Peyer's patch (tissue), 4 donors: ENCODE results near the gene IFIT5. TPM values are rescaled to one million over a fixed set of nuclear protein-coding genes. Genes with fewer than 3 reads are reported as not detected.
"Not testable (repeated sequence)": the region's sequence is repeated elsewhere in the genome, so short reads cannot be mapped to it uniquely, and the experiment has no call there.

ENCODE experiments used
- DNase-seq, 3 donors: peaks; one replicate each; pipeline ENCODE4 v3.0.0-alpha.2; 2017 to 2019
- H3K27ac ChIP-seq, 4 donors: fragments of 200-600 bp; sonication (generic); one replicate each; pipeline ENCODE4 v1.5.1; 2016 to 2019
- H3K27me3 ChIP-seq, 2 donors: fragments of 200-600 bp; sonication (generic); one replicate each; pipeline ENCODE4 v1.5.1; 2019
- H3K36me3 ChIP-seq, 3 donors: fragments of 200-600 bp; sonication (generic); one replicate each; pipeline ENCODE4 v1.5.1; 2016 to 2019
- H3K4me1 ChIP-seq, 4 donors: fragments of 200-600 bp; sonication (generic); one replicate each; pipeline ENCODE4 v1.5.1; 2016 to 2019
- H3K4me3 ChIP-seq, 4 donors: fragments of 200-600 bp; sonication (generic); 1 replicate in 3 of 4; 2 replicates in 1 of 4; pipeline ENCODE4 v1.5.1; 2016 to 2019; ENCODE audit warnings: mild to moderate bottlenecking in 1 of 4
- H3K9me3 ChIP-seq, 4 donors: fragments of 200-600 bp; sonication (generic); one replicate each; pipeline ENCODE4 v1.5.1; 2016 to 2019; ENCODE audit warnings: mild to moderate bottlenecking in 1 of 4
- POLR2A ChIP-seq, 2 donors: fragments of 450-650 bp; IDR thresholded peaks; one replicate each; pipeline ENCODE4 v1.5.1; 2017; ENCODE audit warnings: antibody characterized with exemption in 2 of 2, mild to moderate bottlenecking in 2 of 2, moderate library complexity in 2 of 2
- total RNA-seq, 4 donors: library from RNA; depleted of rRNA; stranded (reverse); fragments of >200 nt; gene quantifications; one replicate each; pipeline ENCODE4 v1.1.0, GENCODE V29; 2016
- TF ChIP-seq, protein P1 (sequence below), 6 experiments: fragments of 450-650 bp in 4 of 6; fragments of 200-600 bp in 2 of 6; sonication (generic) in 1 of 6; IDR thresholded peaks; one replicate each; pipeline ENCODE4 v1.5.1; 2017 to 2019; ENCODE audit warnings: antibody characterized with exemption in 6 of 6, mild to moderate bottlenecking in 3 of 6, moderate library complexity in 1 of 6

Gene IFIT5
- total RNA-seq, 4 donors from 2014 or later, result 7.2 to 15.6 (median 12.6) TPM

DNA sequence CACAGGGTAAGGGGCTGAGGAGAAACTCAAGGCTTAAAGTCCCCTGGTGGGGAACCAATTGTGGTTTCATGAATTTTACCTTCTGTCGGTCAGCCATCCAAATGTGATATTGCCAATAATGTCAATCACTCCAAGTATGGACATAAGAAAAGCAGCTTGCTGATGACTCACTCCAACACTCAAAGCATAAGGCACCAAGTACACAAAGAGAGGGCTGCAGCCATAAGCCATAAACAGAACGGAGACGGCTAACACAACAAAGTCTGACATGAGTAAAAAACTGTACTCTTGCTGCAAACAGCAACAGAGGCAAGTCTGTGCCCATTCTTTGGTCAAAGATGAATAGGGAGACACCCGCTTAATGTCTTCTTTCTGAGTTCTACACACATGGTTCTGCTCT, 24.2 kb downstream of the IFIT5 start:
- DNase-seq, result no peak
- Histone ChIP-seq H3K27me3 (no peaks in the 10 kb centered on the region), H3K9me3 (no peaks in the 10 kb centered on the region), H3K36me3 (no peaks in the 10 kb centered on the region), H3K4me3 (no peak overlapping the region), H3K27ac (no peak overlapping the region), H3K4me1 (no peaks in the 10 kb centered on the region)
- TF ChIP-seq, protein P1, sequence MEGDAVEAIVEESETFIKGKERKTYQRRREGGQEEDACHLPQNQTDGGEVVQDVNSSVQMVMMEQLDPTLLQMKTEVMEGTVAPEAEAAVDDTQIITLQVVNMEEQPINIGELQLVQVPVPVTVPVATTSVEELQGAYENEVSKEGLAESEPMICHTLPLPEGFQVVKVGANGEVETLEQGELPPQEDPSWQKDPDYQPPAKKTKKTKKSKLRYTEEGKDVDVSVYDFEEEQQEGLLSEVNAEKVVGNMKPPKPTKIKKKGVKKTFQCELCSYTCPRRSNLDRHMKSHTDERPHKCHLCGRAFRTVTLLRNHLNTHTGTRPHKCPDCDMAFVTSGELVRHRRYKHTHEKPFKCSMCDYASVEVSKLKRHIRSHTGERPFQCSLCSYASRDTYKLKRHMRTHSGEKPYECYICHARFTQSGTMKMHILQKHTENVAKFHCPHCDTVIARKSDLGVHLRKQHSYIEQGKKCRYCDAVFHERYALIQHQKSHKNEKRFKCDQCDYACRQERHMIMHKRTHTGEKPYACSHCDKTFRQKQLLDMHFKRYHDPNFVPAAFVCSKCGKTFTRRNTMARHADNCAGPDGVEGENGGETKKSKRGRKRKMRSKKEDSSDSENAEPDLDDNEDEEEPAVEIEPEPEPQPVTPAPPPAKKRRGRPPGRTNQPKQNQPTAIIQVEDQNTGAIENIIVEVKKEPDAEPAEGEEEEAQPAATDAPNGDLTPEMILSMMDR (IDR thresholded peaks at IDR 0.05), result no peak
- no peak for TF ChIP-seq POLR2A (IDR thresholded peaks at IDR 0.05)

DNA sequence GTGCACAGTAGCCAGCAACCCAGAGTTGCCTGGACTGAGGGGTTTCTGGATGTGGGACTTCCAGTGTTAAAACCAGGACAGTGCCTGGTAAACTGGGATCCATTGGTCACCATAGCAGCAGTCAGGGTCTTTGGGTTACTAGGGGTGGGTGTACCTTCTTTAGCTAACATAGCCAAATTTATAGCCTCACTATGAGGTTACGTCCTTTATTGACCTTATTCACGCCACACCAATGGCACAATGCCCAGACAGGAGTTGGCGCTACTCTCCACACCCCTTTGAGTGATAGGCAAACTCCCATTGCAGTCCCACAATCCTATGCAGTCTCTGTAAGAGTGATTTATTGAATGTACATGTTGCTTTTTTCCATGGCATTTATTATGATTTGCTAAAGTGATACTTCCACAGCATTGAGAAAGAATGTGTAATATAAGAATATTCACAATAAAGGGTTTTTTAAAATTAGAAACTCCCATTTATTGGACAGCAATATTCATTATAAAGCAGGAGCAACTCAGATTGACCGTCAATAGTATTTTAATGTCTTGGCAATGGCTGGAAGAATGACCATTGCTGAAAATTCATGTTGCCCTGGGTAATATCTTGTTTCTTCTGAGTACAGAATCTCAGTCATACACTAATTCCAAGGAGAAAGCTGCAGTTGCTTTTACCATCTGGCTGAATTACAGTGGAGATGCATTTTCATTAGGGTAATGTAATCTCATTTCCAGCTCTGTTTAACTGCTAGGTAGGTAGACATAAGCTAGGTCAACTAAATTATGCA, 26.1 kb downstream of the IFIT5 start:
- Histone ChIP-seq H3K9me3 (no peaks in the 10 kb centered on the region), H3K36me3 (no peaks in the 10 kb centered on the region), H3K27me3 (no peaks in the 10 kb centered on the region), H3K4me1 (no peaks in the 10 kb centered on the region), H3K27ac (no peak overlapping the region), H3K4me3 (no peak overlapping the region)
- DNase-seq, result no peak
- TF ChIP-seq, protein P1 (IDR thresholded peaks at IDR 0.05), result no peak
- TF ChIP-seq POLR2A (IDR thresholded peaks at IDR 0.05), result no peak

DNA sequence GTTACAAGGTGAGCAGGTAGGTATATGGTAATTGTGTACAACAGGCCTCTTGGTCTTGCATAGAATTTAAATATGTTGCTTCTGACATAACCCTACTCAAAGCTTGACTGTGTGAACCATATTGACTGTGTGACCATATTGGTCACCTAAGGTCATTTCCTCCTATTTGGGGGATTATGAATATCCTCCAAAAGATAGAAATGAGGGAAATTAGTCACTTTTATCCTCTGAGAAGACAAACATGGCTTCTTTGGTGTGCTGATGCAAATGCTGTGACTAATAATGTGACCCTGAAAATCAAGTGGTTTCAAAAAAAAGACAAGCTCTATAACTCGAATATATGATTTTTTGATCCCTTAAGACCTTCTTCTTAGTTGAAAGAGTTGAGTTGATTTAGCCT, 27.9 kb downstream of the IFIT5 start:
- Histone ChIP-seq H3K4me1 (no peaks in the 10 kb centered on the region), H3K9me3 (no peaks in the 10 kb centered on the region), H3K27me3 (no peaks in the 10 kb centered on the region), H3K36me3 (no peaks in the 10 kb centered on the region), H3K27ac (no peak overlapping the region), H3K4me3 (no peak overlapping the region)
- no peak for DNase-seq
- TF ChIP-seq, protein P1 (IDR thresholded peaks at IDR 0.05), result no peak
- TF ChIP-seq POLR2A (IDR thresholded peaks at IDR 0.05), result no peak

DNA sequence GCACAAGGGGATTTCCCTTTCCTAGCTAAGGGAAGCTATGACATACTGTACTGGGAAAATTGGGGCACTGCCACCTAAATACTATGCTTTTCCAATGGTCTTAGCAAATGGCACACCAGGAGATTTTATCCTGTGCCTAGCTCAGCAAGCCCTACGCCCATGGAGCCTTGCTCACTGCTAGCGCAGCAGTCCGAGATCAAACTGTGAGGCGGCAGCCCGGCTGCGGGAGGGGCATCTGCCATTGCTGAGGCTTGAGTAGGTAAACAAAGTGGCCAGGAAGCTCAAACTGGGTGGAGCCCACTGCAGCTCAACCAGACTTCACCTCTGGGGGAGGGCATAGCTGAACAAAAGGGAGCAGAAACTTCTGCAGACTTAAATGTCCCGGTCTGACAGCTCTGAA, 30.5 kb downstream of the IFIT5 start:
- not testable (repeated sequence) for H3K27ac ChIP-seq, H3K27me3 ChIP-seq, H3K4me1 ChIP-seq, H3K4me3 ChIP-seq, DNase-seq, H3K36me3 ChIP-seq, H3K9me3 ChIP-seq

DNA sequence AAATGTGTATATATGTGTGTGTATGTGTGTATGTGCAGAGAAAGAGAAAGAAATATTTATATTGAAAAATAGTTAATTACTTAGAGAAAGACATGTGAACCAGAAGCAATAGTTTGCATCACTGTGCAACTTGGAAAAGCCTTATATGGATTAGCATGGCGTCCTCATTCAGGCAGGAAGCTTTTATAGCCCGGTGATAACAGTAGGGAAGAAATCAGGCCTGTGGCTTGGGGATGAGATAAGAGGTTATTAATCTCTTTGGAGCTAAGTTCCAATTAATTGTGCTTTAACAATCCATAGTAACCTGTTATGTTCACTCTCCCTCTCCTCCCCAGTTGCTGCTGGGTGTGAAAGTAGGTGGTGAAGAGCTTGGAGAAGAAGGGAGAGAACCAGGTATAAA, 36.5 kb downstream of the IFIT5 start:
- Histone ChIP-seq H3K4me1 (no peaks in the 10 kb centered on the region), H3K9me3 (no peaks in the 10 kb centered on the region), H3K27ac (no peak overlapping the region), H3K4me3 (no peak overlapping the region), H3K36me3 (no peaks in the 10 kb centered on the region), H3K27me3 (no peaks in the 10 kb centered on the region)
- TF ChIP-seq, protein P1 (IDR thresholded peaks at IDR 0.05), result no peak
- no peak for TF ChIP-seq POLR2A (IDR thresholded peaks at IDR 0.05)
- DNase-seq, result no peak

DNA sequence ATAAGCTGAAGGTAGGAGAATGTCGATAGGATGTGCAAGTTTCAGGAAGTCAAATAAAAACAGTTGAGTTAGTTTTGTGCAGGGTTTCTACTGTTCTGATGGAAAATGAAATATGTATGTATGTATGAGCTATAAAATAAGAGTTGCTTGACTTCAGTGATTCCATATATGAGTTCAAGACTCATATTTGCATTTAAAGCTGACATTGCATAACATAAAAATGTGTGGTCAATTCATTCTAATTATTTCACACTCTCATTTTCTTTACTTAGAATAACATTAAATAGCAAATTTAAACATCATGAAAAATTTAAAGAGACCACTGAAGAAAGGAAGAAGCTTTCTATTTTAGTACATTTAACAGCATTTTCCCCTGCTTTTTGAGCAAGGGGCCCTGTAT, 37.8 kb downstream of the IFIT5 start:
- no peak for TF ChIP-seq POLR2A (IDR thresholded peaks at IDR 0.05)
- TF ChIP-seq, protein P1 (IDR thresholded peaks at IDR 0.05), result no peak
- Histone ChIP-seq H3K36me3 (no peaks in the 10 kb centered on the region), H3K27me3 (no peaks in the 10 kb centered on the region), H3K4me3 (no peak overlapping the region), H3K27ac (no peak overlapping the region), H3K4me1 (no peaks in the 10 kb centered on the region), H3K9me3 (no peaks in the 10 kb centered on the region)
- DNase-seq, result no peak
